ENCODE results near the gene MTCL1.

- TF ChIP-seq CTCF (IDR thresholded peaks at IDR 0.05; ENCODE audit: borderline replicate concordance, extremely low read depth, low read length, poor library complexity, severe bottlenecking) (no peak), EZH2 (IDR thresholded peaks at IDR 0.05; ENCODE audit: borderline replicate concordance, low read depth, low read length, severe bottlenecking) (no peak)
These were observed 139.4 kb downstream of the MTCL1 start for GRCh38 chr18:8844721-8845148.
